GM19351 (cell line): Measurements from ENCODE around the gene SCRG1.

ENCODE experiments used
- ATAC-seq: cut with Tn5 transposase; IDR thresholded peaks from one replicate; pipeline ENCODE4 v1.9.1; 2021; ENCODE audit warnings: mild to moderate bottlenecking, moderate library complexity; ENCODE audit not compliant: unreplicated experiment

SCRG1 gene

DNA sequence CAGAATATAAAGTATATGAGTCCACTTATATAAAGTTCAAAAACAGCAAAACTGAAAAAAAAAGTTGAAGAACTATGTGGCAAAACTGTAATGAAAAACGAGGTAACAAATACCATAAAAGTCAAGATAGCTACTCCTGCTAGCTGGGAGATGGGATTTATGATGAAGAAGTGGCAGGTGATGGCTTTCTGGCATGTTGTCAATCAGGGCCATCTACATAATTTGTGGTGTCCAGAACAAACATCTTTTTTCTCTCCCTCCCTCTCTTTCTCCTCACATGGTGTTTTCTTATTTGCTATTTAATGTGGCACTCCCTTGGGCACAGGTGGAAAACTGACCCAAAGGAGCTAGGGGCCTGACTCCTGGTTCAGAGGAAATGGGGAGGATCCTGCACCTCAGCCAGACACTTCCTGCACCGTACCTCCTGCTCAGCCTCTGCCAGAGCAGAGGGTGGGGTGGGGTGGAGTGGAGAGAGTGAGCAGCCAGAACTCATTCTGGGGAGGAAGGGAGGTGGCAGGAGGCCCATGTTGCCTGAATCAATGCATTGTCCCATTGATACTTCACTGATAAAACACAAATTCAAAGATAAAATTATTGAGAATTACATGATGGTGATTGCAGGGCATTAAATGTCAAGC, 33.4 kb downstream of the SCRG1 start:
- ATAC-seq: no peak

GRCh38 chr4:173362666-173363065, 36.2 kb downstream of the SCRG1 start:
- ATAC-seq: no peak

- no peak for ATAC-seq
Measured at GRCh38 chr4:173360587-173361221, 38.2 kb downstream of the SCRG1 start.

GRCh38 chr4:173357939-173358338, 41.0 kb downstream of the SCRG1 start:
- no peak for ATAC-seq

- ATAC-seq: no peak
Measured at GRCh38 chr4:173347467-173347866, 51.4 kb downstream of the SCRG1 start.

GRCh38 chr4:173346074-173346473, 52.8 kb downstream of the SCRG1 start:
- ATAC-seq: no peak

- peak; percentile 65 for ATAC-seq
Measured at GRCh38 chr4:173345648-173346047, 53.3 kb downstream of the SCRG1 start.

- no peak for ATAC-seq
Measured at GRCh38 chr4:173343832-173344397, 55.0 kb downstream of the SCRG1 start.

- no peak for ATAC-seq
Measured at GRCh38 chr4:173337463-173337862, 61.5 kb downstream of the SCRG1 start.

GRCh38 chr4:173334891-173335752, 63.8 kb downstream of the SCRG1 start:
- peak; percentile 26 for ATAC-seq
